GM06990 (cell line): ENCODE measurements around the gene CEP162.
"Not testable (repeated sequence)": the region's sequence is repeated elsewhere in the genome, so short reads cannot be mapped to it uniquely, and the experiment has no call there.

Experiments
- DNase-seq: peaks from one replicate; pipeline ENCODE4 v3.0.0-alpha.2; 2011; ENCODE audit not compliant: insufficient read length; ENCODE audit errors: extremely low read depth
- H3K27me3 ChIP-seq: replicated peaks from 2 replicates; pipeline ENCODE4 v1.6.0; 2011; ENCODE audit warnings: low read length; ENCODE audit not compliant: control insufficient read depth, insufficient read depth
- H3K36me3 ChIP-seq: 2 replicates; pipeline ENCODE4 v1.5.1; 2011; ENCODE audit warnings: low read length; ENCODE audit not compliant: control insufficient read depth, insufficient read depth
- H3K4me3 ChIP-seq: replicated peaks from 2 replicates; pipeline ENCODE4 v1.5.1; 2011; ENCODE audit warnings: low read depth, mild to moderate bottlenecking, control low read depth, low read length
- TF ChIP-seq, protein P1 (sequence below): IDR thresholded peaks from 2 replicates; pipeline ENCODE4 v1.5.1; 2011; ENCODE audit warnings: low read length, control low read depth, mild to moderate bottlenecking, inconsistent platforms; ENCODE audit not compliant: insufficient read depth, poor library complexity, severe bottlenecking

Gene CEP162

DNA sequence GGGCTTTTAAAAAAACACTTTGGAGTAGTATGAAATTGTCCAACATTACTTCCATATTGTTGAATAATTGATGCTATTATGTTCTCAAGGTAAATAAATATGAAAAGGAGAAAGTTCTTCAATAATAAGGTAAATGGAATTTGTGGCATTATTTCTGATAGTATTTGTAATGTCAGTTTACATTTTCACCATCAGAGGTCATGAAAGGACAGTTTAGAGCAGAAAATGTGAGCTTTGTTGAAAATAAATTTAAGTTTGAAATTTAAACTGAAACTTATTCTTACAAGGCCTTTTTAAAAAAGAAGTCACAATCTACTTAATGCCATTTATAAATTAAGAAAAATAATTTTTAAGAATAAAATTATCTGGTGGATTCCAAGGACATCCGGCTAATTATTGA lies 15.8 kb upstream of the CEP162 start:
- Histone ChIP-seq H3K27me3 (no peaks in the 10 kb centered on the region), H3K36me3 (no peaks in the 10 kb centered on the region), H3K4me3 (no peak overlapping the region)
- no peak for DNase-seq
- TF ChIP-seq, protein P1, sequence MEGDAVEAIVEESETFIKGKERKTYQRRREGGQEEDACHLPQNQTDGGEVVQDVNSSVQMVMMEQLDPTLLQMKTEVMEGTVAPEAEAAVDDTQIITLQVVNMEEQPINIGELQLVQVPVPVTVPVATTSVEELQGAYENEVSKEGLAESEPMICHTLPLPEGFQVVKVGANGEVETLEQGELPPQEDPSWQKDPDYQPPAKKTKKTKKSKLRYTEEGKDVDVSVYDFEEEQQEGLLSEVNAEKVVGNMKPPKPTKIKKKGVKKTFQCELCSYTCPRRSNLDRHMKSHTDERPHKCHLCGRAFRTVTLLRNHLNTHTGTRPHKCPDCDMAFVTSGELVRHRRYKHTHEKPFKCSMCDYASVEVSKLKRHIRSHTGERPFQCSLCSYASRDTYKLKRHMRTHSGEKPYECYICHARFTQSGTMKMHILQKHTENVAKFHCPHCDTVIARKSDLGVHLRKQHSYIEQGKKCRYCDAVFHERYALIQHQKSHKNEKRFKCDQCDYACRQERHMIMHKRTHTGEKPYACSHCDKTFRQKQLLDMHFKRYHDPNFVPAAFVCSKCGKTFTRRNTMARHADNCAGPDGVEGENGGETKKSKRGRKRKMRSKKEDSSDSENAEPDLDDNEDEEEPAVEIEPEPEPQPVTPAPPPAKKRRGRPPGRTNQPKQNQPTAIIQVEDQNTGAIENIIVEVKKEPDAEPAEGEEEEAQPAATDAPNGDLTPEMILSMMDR: no peak

DNA sequence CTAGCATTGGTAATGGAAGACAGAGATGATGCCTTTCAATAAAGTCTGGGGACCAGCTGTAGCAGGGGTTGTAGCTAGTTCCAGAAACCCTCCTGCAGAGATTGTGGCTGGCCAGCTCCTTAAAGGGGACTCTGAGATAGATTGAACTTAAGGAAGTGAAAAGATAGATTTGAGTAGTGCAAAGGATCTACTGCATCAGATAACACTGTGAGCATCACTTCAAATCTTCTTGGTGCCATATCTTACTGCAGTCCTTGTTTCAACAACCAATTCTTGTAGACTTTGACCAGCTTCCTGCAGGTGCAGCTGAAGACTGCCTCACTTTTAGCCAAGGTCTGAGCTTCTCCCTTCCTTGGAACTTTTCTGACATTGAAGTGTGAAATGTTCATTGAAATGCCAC lies 14.8 kb upstream of the CEP162 start:
- Histone ChIP-seq H3K36me3 (no peaks in the 10 kb centered on the region), H3K27me3 (no peaks in the 10 kb centered on the region), H3K4me3 (no peak overlapping the region)
- no peak for DNase-seq
- TF ChIP-seq, protein P1: no peak

DNA sequence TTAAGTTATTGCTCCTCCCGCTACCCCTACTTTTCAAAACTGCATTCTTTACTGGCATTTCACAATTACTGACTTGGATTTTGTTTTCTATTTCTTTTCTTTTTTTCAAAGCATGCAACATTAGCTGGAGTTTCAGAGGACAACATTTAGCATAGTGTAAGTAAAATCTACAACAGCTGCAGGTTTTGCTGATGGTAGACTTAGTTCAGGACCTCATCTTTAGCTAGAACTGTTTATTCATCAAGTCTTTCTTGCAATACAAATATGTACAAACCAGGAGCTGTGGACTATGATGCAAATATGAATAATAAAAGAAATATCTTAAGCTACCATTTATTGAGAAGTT lies 728 bp upstream of the CEP162 start:
- Histone ChIP-seq H3K4me3 (peak overlapping the region; percentile 80), H3K27me3 (no peaks in the 10 kb centered on the region), H3K36me3 (no peaks in the 10 kb centered on the region)
- TF ChIP-seq, protein P1: no peak
- DNase-seq: no peak

DNA sequence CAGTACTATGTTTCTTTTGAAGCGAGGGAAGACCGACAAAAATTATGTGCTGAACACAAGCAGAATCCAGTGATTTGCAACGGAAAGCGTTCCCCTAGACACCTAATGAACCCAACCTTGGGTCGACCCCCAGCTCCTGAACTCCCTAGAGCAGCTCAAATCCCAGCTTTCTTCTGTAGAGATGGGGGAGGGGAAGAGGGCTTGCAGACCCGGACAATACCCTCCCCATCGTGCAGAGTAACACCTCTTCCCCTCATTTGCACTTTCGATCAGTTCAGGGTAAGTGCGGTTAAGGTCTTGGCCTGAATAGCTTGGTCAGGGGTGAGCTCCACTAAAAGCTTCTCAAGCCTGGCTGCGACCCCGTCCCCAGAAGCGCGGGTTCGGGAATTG lies 404 bp downstream of the CEP162 start:
- Histone ChIP-seq H3K27me3 (no peaks in the 10 kb centered on the region), H3K36me3 (no peaks in the 10 kb centered on the region), H3K4me3 (peak overlapping the region; percentile 80)
- TF ChIP-seq, protein P1: no peak
- DNase-seq: no peak

DNA sequence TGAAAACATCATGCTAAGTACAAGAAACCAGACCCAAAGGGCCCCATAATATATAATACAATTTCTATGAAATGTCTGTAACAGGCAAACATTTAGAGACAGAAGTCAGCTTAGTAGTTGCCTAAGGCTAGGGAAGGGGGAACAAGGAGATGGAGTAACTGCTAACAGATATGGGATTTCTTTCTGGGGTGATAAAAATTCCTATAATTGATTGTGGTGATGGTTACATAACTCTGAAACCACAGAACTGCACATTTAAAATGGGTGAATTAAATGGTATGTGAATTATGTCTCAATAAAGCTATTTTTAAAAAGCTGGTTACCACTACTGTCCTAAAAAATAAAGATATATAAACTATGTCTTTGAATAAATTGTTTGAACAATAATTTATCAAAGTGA lies 3.2 kb downstream of the CEP162 start:
- Histone ChIP-seq H3K36me3 (no peaks in the 10 kb centered on the region), H3K4me3 (no peak overlapping the region), H3K27me3 (no peaks in the 10 kb centered on the region)
- no peak for DNase-seq
- TF ChIP-seq, protein P1: no peak

DNA sequence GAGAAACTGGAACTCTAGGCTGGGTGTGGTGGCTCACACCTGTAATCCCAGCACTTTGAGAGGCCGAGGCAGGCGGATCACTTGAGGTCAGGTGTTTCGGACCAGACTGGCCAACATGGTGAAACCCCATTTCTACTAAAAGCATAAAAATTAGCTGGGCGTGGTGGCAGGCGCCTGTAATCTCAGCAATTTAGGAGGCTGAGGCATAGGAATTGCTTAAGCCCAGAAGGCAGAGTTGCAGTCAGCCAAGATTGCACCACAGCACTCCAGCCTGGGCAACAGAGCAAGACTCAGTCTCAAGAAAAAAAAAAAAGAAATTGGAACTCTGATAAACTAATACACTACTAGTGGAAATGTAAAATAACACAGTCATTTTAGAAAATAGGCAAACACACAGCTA lies 3.8 kb downstream of the CEP162 start:
- H3K27me3 ChIP-seq, H3K36me3 ChIP-seq, DNase-seq, H3K4me3 ChIP-seq: not testable (repeated sequence)
